K562 (cell line): Measurements from ENCODE around the gene GDF9. TPM values are rescaled to one million over a fixed set of nuclear protein-coding genes. Genes with fewer than 3 reads are reported as not detected.

Source experiments
- ASH1L ChIP-seq: fragments of 450-650 bp; IDR thresholded peaks from 2 replicates; pipeline ENCODE4 v1.6.1; 2018; ENCODE audit warnings: borderline replicate concordance, mild to moderate bottlenecking, low read depth; ENCODE audit not compliant: partially characterized antibody
- ATF7 ChIP-seq: fragments of 450-650 bp; IDR thresholded peaks from 2 replicates; pipeline ENCODE4 v1.7.1; 2014; ENCODE audit warnings: mild to moderate bottlenecking, moderate library complexity
- BCL6 ChIP-seq: fragments of 250-450 bp; sonication (Bioruptor Pico); IDR thresholded peaks from 2 replicates; pipeline ENCODE4 v1.4.0; 2020
- BMI1 ChIP-seq: fragments of 150-350 bp; IDR thresholded peaks from 2 replicates; pipeline ENCODE4 v1.6.1; 2014; ENCODE audit warnings: low read length
- CHD2 ChIP-seq: IDR thresholded peaks from 2 replicates; pipeline ENCODE4 v1.6.1; 2011; ENCODE audit warnings: low read depth, low read length
- COPS2 ChIP-seq: fragments of 450-650 bp; conservative IDR thresholded peaks from 2 replicates; pipeline ENCODE4 v1.6.1; 2016; ENCODE audit warnings: mild to moderate bottlenecking, moderate library complexity
- HEY1 ChIP-seq: fragments of 250-450 bp; sonication (Bioruptor Pico); IDR thresholded peaks from 2 replicates; pipeline ENCODE4 v1.5.0; 2020; ENCODE audit warnings: mild to moderate bottlenecking, moderate library complexity, borderline replicate concordance
- KAT2B ChIP-seq: IDR thresholded peaks from one replicate; pipeline ENCODE4 v1.6.1; 2012; ENCODE audit warnings: low read depth, mild to moderate bottlenecking, control low read depth, inconsistent platforms, low read length, moderate library complexity
- L3MBTL2 ChIP-seq: fragments of 450-650 bp; IDR thresholded peaks from 2 replicates; pipeline ENCODE4 v1.6.1; 2016; ENCODE audit warnings: mild to moderate bottlenecking, moderate library complexity
- LCOR ChIP-seq: sonication (generic); formaldehyde crosslinking; IDR thresholded peaks from 2 replicates; pipeline ENCODE4 v1.8.0; 2022; ENCODE audit warnings: mild to moderate bottlenecking, missing genetic modification reagents
- POLR2A ChIP-seq: fragments of 450-650 bp; conservative IDR thresholded peaks from 2 replicates; pipeline ENCODE4 v1.6.1; 2016
- SPI1 ChIP-seq: IDR thresholded peaks from 2 replicates; pipeline ENCODE4 v1.6.1; 2011; ENCODE audit warnings: low read depth, low read length, control low read depth, borderline replicate concordance
- TARDBP ChIP-seq: fragments of 450-650 bp; IDR thresholded peaks from 2 replicates; pipeline ENCODE4 v1.6.1; 2016
- ZC3H11A ChIP-seq: IDR thresholded peaks from 2 replicates; pipeline ENCODE4 v1.6.1; 2012; ENCODE audit warnings: low read depth, low read length, improper control_type of control experiment
- ZFP91 ChIP-seq: sonication (generic); formaldehyde crosslinking; IDR thresholded peaks from 2 replicates; pipeline ENCODE4 v1.8.0; 2022; ENCODE audit warnings: mild to moderate bottlenecking, missing genetic modification reagents
- ZNF121 ChIP-seq: sonication (generic); formaldehyde crosslinking; conservative IDR thresholded peaks from 2 replicates; pipeline ENCODE4 v1.8.0; 2022; ENCODE audit warnings: missing genetic modification reagents
- ZNF3 ChIP-seq: fragments of 250-450 bp; sonication (Bioruptor Pico); IDR thresholded peaks from 2 replicates; pipeline ENCODE4 v1.5.0; 2021; ENCODE audit warnings: mild to moderate bottlenecking, moderate library complexity
- ZNF57 ChIP-seq: fragments of 450-650 bp; formaldehyde crosslinking; IDR thresholded peaks from 2 replicates; pipeline ENCODE4 v1.4.0; 2020; ENCODE audit warnings: mild to moderate bottlenecking, moderate library complexity
- polyA plus RNA-seq, 8 experiments: library from polyadenylated mRNA; depleted of rRNA in 4 of 8; stranded (reverse) in 5 of 8; unstranded in 3 of 8; fragments of >200 nt; fragmentation: Nextera tagmentation in 2 of 8; fragmentation: Illumina TruSeq in 1 of 8; extraction: Ambion mirVana in 2 of 8; extraction: Trizol in 1 of 8; gene quantifications; 2 replicates each; pipeline versions ENCODE4 v1.2.1 to v1.2.3, GENCODE V29; 2011 to 2014; ENCODE audit warnings: inconsistent platforms in 1 of 8, missing spikeins in 1 of 8
- total RNA-seq, 7 experiments: library from RNA; depleted of rRNA in 6 of 7; stranded (reverse); fragments of >200 nt in 6 of 7; fragmentation: Illumina TruSeq in 2 of 7; extraction: Trizol in 2 of 7; gene quantifications; 2 replicates each; pipeline versions ENCODE4 v1.2.1 to v1.2.3, GENCODE V29; 2011 to 2021; ENCODE audit warnings: low replicate concordance in 1 of 7
- TF ChIP-seq, protein P1 (sequence below), 2 experiments: fragments of 450-650 bp; formaldehyde crosslinking in 1 of 2; IDR thresholded peaks; 2 replicates each; pipeline versions ENCODE4 v1.4.0 to v1.6.1; 2014 to 2020; ENCODE audit warnings: mild to moderate bottlenecking in 2 of 2, borderline replicate concordance in 1 of 2, low read depth in 1 of 2
- TF ChIP-seq, protein P2 (sequence below): fragments of 250-450 bp; sonication (Bioruptor Pico); IDR thresholded peaks from 2 replicates; pipeline ENCODE4 v1.6.1; 2021; ENCODE audit warnings: mild to moderate bottlenecking

Gene GDF9
- total and polyA plus RNA-seq, 9 of the 15 experiments (the other 6 are each of a cell fraction or from before 2014, with no cell fraction given): 0.10 to 0.70 (median 0.20) TPM; not detected in 1

DNA sequence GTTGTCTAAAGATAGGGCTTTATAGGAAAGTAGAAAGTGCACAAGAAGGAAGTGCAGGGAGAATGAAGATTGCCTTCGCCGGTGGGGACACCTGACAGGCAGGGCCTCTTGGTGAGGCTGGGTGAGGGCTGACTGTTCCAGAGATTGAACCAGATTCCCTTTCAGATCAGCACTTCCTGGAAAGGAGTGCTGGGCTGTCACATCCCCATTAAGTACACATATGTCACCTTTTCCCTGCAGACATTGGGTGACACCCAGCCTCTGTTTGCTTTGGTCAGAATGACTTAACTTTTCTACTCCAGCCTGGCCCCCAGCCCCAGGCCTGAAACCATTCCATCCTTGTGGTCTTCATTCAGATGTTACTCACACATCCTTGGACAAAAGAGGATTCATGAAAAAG, 28.4 kb downstream of the GDF9 start (continued):
- TF ChIP-seq L3MBTL2 (peak; percentile 37; the same call in 1 of the 2 replicates), ZC3H11A (no peak), ZNF121 (no peak), ZNF57 (no peak), BMI1 (no peak), ZFP91 (CRISPR knock-in tag) (no peak), POLR2A (no peak), HEY1 (CRISPR knock-in tag) (no peak), ATF7 (0 out of 2 replicates have a peak, but pooled peaks have one; percentile 19), ASH1L (no peak), KAT2B (no peak), COPS2 (no peak), ZNF3 (CRISPR knock-in tag) (no peak), TARDBP (no peak), SPI1 (peak; percentile 46; the same call in 1 of the 2 replicates), LCOR (no peak), CHD2 (no peak), BCL6 (CRISPR knock-in tag) (no peak)
- TF ChIP-seq, protein P1, sequence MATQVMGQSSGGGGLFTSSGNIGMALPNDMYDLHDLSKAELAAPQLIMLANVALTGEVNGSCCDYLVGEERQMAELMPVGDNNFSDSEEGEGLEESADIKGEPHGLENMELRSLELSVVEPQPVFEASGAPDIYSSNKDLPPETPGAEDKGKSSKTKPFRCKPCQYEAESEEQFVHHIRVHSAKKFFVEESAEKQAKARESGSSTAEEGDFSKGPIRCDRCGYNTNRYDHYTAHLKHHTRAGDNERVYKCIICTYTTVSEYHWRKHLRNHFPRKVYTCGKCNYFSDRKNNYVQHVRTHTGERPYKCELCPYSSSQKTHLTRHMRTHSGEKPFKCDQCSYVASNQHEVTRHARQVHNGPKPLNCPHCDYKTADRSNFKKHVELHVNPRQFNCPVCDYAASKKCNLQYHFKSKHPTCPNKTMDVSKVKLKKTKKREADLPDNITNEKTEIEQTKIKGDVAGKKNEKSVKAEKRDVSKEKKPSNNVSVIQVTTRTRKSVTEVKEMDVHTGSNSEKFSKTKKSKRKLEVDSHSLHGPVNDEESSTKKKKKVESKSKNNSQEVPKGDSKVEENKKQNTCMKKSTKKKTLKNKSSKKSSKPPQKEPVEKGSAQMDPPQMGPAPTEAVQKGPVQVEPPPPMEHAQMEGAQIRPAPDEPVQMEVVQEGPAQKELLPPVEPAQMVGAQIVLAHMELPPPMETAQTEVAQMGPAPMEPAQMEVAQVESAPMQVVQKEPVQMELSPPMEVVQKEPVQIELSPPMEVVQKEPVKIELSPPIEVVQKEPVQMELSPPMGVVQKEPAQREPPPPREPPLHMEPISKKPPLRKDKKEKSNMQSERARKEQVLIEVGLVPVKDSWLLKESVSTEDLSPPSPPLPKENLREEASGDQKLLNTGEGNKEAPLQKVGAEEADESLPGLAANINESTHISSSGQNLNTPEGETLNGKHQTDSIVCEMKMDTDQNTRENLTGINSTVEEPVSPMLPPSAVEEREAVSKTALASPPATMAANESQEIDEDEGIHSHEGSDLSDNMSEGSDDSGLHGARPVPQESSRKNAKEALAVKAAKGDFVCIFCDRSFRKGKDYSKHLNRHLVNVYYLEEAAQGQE (IDR thresholded peaks at IDR 0.05; ENCODE audit: borderline replicate concordance): 0 out of 2 replicates have a peak, but pooled peaks have one; percentile 6
- TF ChIP-seq, protein P1 (CRISPR knock-in tag; IDR thresholded peaks at IDR 0.05; ENCODE audit: low read depth): no peak
- TF ChIP-seq, protein P2, sequence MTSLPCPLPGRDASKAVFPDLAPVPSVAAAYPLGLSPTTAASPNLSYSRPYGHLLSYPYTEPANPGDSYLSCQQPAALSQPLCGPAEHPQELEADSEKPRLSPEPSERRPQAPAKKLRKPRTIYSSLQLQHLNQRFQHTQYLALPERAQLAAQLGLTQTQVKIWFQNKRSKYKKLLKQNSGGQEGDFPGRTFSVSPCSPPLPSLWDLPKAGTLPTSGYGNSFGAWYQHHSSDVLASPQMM (CRISPR knock-in tag): no peak
